Measurements from ENCODE around the gene NAA80.

- TF ChIP-seq CTCF (IDR thresholded peaks at IDR 0.05) (no peak), EZH2 (IDR thresholded peaks at IDR 0.05) (no peak), EZH2phosphoT487 (IDR thresholded peaks at IDR 0.05) (no peak)
These were observed 26.4 kb upstream of the NAA80 start for GRCh38 chr3:50325497-50326181.
